Ovary (tissue), 9 donors: ENCODE measurements around the gene FFAR4. TPM values are rescaled to one million over a fixed set of nuclear protein-coding genes. Genes with fewer than 3 reads are reported as not detected.

Experiments used
- DNase-seq, 5 donors: peaks; one replicate each; pipeline ENCODE4 v3.0.0-alpha.2; 2019 to 2020
- H3K27ac ChIP-seq, 2 donors: fragments of 200-600 bp; one replicate each; pipeline versions ENCODE4 v1.5.1 to v1.8.0; 2019 to 2022
- H3K27me3 ChIP-seq: fragments of 200-600 bp; one replicate; pipeline ENCODE4 v1.8.0; 2022
- H3K36me3 ChIP-seq: fragments of 200-600 bp; sonication (generic); one replicate; pipeline ENCODE4 v1.5.1; 2019
- H3K4me1 ChIP-seq: one replicate; pipeline ENCODE4 v1.8.1; 2013; ENCODE audit warnings: mild to moderate bottlenecking, moderate library complexity; ENCODE audit not compliant: insufficient read depth
- H3K4me3 ChIP-seq: fragments of 200-600 bp; sonication (generic); one replicate; pipeline ENCODE4 v1.5.1; 2017
- H3K9me3 ChIP-seq, 2 donors: fragments of 200-600 bp in 1 of 2; sonication (generic) in 1 of 2; one replicate each; pipeline versions ENCODE4 v1.5.1 to v1.8.1; 2013 to 2019; ENCODE audit warnings: mild to moderate bottlenecking in 1 of 2, moderate library complexity in 1 of 2
- CTCF ChIP-seq, 3 donors: fragments of 450-650 bp in 2 of 3; fragments of 200-600 bp in 1 of 3; IDR thresholded peaks; one replicate each; pipeline versions ENCODE4 v1.5.1 to v1.8.0; 2016 to 2022; ENCODE audit warnings: antibody characterized with exemption in 3 of 3, mild to moderate bottlenecking in 1 of 3
- EP300 ChIP-seq: sonication (generic); formaldehyde crosslinking; IDR thresholded peaks from one replicate; pipeline ENCODE4 v1.6.1; 2017; ENCODE audit warnings: antibody characterized with exemption
- POLR2A ChIP-seq: fragments of 450-650 bp; IDR thresholded peaks from one replicate; pipeline ENCODE4 v1.6.1; 2017; ENCODE audit warnings: antibody characterized with exemption, mild to moderate bottlenecking, moderate library complexity
- WGBS, 3 donors: extraction: QIAGEN DNeasy Blood & Tissue Kit in 1 of 3; methylation state at CpG; one replicate each; pipeline versions ENCODE4 v1.1.5 to v1.1.7; 2013 to 2017; 5-methylcytosine and 5-hydroxymethylcytosine counted together
- intact Hi-C, 4 donors: fragments of 100-400 bp; cut with DNase I; formaldehyde crosslinking; loops; one replicate each; pipeline versions ENCODE4 v1.11.0 to v1.15.1; 2022 to 2023
- polyA plus RNA-seq, 2 donors: library from polyadenylated mRNA; stranded (reverse); fragments of 200-250 nt in 1 of 2; fragments of 350-450 nt in 1 of 2; fragmentation: Illumina TruSeq in 1 of 2; extraction: RNeasy Lipid Tissue Mini Kit (QIAGEN cat#74804) in 1 of 2; gene quantifications; one replicate each; pipeline ENCODE4 v1.2.3, GENCODE V29; 2013 to 2014
- total RNA-seq, 7 donors: library from RNA; depleted of rRNA in 2 of 7; stranded (reverse); fragments of >200 nt in 2 of 7; fragmentation: NEBNext Ultra II Directional in 3 of 7; extraction: Animal tissue kit (Norgen Biotek cat#: 25700) in 3 of 7; gene quantifications; one replicate each; pipeline versions ENCODE4 v1.1.0 to v1.2.4, GENCODE V29; 2016 to 2023
- donor health status: DM: no; HTN: no; CAD: no; lungs with moderate emphysema.
- donor health status: DM: no; HTN: no; CAD: no.
- donor health status: Bipolar disorder and iron deficiency.
- donor health status: DM: yes; HTN: yes; CAD: no.
- donor health status: DM: no; HTN: no; CAD: no.
- donor health status: DM: yes; HTN: yes; CAD: no.

The FFAR4 gene
- total and polyA plus RNA-seq, 9 donors: 0.07 to 3.7 (median 0.28) TPM; not detected in 4

GRCh38 chr10:93589648-93590562 is 23.4 kb downstream of the FFAR4 start:
- H3K27me3 ChIP-seq: no peaks in the 10 kb centered on the region
- intact Hi-C loops: loop anchor here in 1 of 4 donors (5.0 kb wide), 1 partner anchor 1242 kb away; no protein-coding TSS in a partner anchor
- H3K4me1 ChIP-seq: no peaks in the 10 kb centered on the region
- no peak overlapping the region for H3K27ac ChIP-seq
- DNase-seq: no peak
- no peak for TF ChIP-seq POLR2A
- no peak for TF ChIP-seq EP300
- no peak for TF ChIP-seq CTCF (IDR thresholded peaks at IDR 0.05)
- H3K4me3 ChIP-seq: no peak overlapping the region
- H3K9me3 ChIP-seq: no peaks in the 10 kb centered on the region
- 86 to 91% (median 88%) methylated on average over 15 of the region's 15 CpGs for WGBS, 3 donors
- no peaks in the 10 kb centered on the region for H3K36me3 ChIP-seq

GRCh38 chr10:93590638-93591037 is 24.2 kb downstream of the FFAR4 start:
- no peak overlapping the region for H3K27ac ChIP-seq
- no peaks in the 10 kb centered on the region for H3K27me3 ChIP-seq
- DNase-seq: no peak
- no peaks in the 10 kb centered on the region for H3K9me3 ChIP-seq
- no peak for TF ChIP-seq POLR2A
- TF ChIP-seq EP300: no peak
- TF ChIP-seq CTCF (IDR thresholded peaks at IDR 0.05): no peak
- 78 to 89% (median 84%) methylated on average over 7 of the region's 7 CpGs for WGBS, 3 donors
- intact Hi-C loops: loop anchor here in 1 of 4 donors (5.0 kb wide), 1 partner anchor 1242 kb away; no protein-coding TSS in a partner anchor
- no peak overlapping the region for H3K4me3 ChIP-seq
- no peaks in the 10 kb centered on the region for H3K36me3 ChIP-seq
- no peaks in the 10 kb centered on the region for H3K4me1 ChIP-seq

GRCh38 chr10:93591065-93591808 is 24.8 kb downstream of the FFAR4 start:
- no peaks in the 10 kb centered on the region for H3K9me3 ChIP-seq
- 74 to 80% (median 76%) methylated on average over 8 of the region's 8 CpGs for WGBS, 3 donors
- no peak overlapping the region for H3K27ac ChIP-seq
- no peak for TF ChIP-seq CTCF (IDR thresholded peaks at IDR 0.05)
- no peak for TF ChIP-seq POLR2A
- no peak for TF ChIP-seq EP300
- no peak overlapping the region for H3K4me3 ChIP-seq
- DNase-seq: no peak
- intact Hi-C loops: loop anchor here in 1 of 4 donors (5.0 kb wide), 1 partner anchor 1241 kb away; no protein-coding TSS in a partner anchor
- no peaks in the 10 kb centered on the region for H3K4me1 ChIP-seq
- no peaks in the 10 kb centered on the region for H3K36me3 ChIP-seq
- H3K27me3 ChIP-seq: no peaks in the 10 kb centered on the region

- intact Hi-C loops: loop anchor here in 1 of 4 donors (5.0 kb wide), 1 partner anchor 1239 kb away; no protein-coding TSS in a partner anchor
- H3K4me1 ChIP-seq: peaks cover 2% of the 10 kb centered on the region
- TF ChIP-seq CTCF (IDR thresholded peaks at IDR 0.05) (no peak), EP300 (no peak), POLR2A (no peak)
- no peaks in the 10 kb centered on the region for H3K27me3 ChIP-seq
- H3K9me3 ChIP-seq: no peaks in the 10 kb centered on the region
- WGBS, 3 donors: 94 to 96% (median 94%) methylated on average over 4 of the region's 4 CpGs
- no peak overlapping the region for H3K27ac ChIP-seq
- no peaks in the 10 kb centered on the region for H3K36me3 ChIP-seq
- no peak for DNase-seq
- no peak overlapping the region for H3K4me3 ChIP-seq
These were observed 26.8 kb downstream of the FFAR4 start for GRCh38 chr10:93593254-93593653.
